ENCODE measurements around the gene ADCY3. TPM values are rescaled to one million over a fixed set of nuclear protein-coding genes. Genes with fewer than 3 reads are reported as not detected.

Gene ADCY3
- total and polyA plus RNA-seq, 2 experiments from 2014 or later, result 13.8 to 15.0 TPM

- no peaks in the 10 kb centered on the region for H3K4me1 ChIP-seq (ENCODE audit: insufficient read depth)
- H3K9me2 ChIP-seq (replicated peaks; ENCODE audit: insufficient read depth), result no peaks in the 10 kb centered on the region
- TF ChIP-seq EZH2phosphoT487 (IDR thresholded peaks at IDR 0.05; ENCODE audit: low read depth, severe bottlenecking, unreplicated experiment) (no peak), CTCF (IDR thresholded peaks at IDR 0.05; ENCODE audit: poor library complexity) (peak; percentile 33)
- DNase-seq (ENCODE audit: low spot score), result no peak
- peak overlapping the region; percentile 88 for H2AFZ ChIP-seq
- peak overlapping the region; percentile 96 for H3K4me2 ChIP-seq
- WGBS (ENCODE audit: low lambda C conversion rate, missing lambda C conversion rate), result 32% methylated on average over 13 of the region's 13 CpGs
- H3K27me3 ChIP-seq, result no peaks in the 10 kb centered on the region
- H4K20me1 ChIP-seq (ENCODE audit: insufficient read depth, poor library complexity, severe bottlenecking), result no peaks in the 10 kb centered on the region
- peak overlapping the region; percentile 75 for H3K4me3 ChIP-seq
- H3K27ac ChIP-seq, result no peak overlapping the region
- H3K9me3 ChIP-seq (ENCODE audit: low read depth), result no peaks in the 10 kb centered on the region
- no peaks in the 10 kb centered on the region for H3K36me3 ChIP-seq (replicated peaks; ENCODE audit: insufficient read depth, low read depth)
- no peaks in the 10 kb centered on the region for H3K79me2 ChIP-seq
Measured at GRCh38 chr2:24920809-24921441, 888 bp upstream of the ADCY3 start.

- WGBS (ENCODE audit: low lambda C conversion rate, missing lambda C conversion rate), result under 1% methylated on average over 50 of the region's 76 CpGs
- H3K36me3 ChIP-seq (replicated peaks; ENCODE audit: insufficient read depth, low read depth), result no peaks in the 10 kb centered on the region
- no peak for DNase-seq (ENCODE audit: low spot score)
- H3K4me1 ChIP-seq (ENCODE audit: insufficient read depth), result no peaks in the 10 kb centered on the region
- H4K20me1 ChIP-seq (ENCODE audit: insufficient read depth, poor library complexity, severe bottlenecking), result no peaks in the 10 kb centered on the region
- H3K27me3 ChIP-seq, result no peaks in the 10 kb centered on the region
- no peaks in the 10 kb centered on the region for H3K79me2 ChIP-seq
- H3K9me3 ChIP-seq (ENCODE audit: low read depth), result no peaks in the 10 kb centered on the region
- H3K4me3 ChIP-seq, result peak overlapping the region; percentile 45
- peak overlapping the region; percentile 64 for H2AFZ ChIP-seq
- peak overlapping the region; percentile 89 for H3K4me2 ChIP-seq
- no peaks in the 10 kb centered on the region for H3K9me2 ChIP-seq (replicated peaks; ENCODE audit: insufficient read depth)
- TF ChIP-seq CTCF (IDR thresholded peaks at IDR 0.05; ENCODE audit: poor library complexity), result no peak
- TF ChIP-seq EZH2 (IDR thresholded peaks at IDR 0.05; ENCODE audit: borderline replicate concordance), result no peak
- TF ChIP-seq EZH2phosphoT487 (IDR thresholded peaks at IDR 0.05; ENCODE audit: low read depth, severe bottlenecking, unreplicated experiment), result no peak
- peak overlapping the region; percentile 16 for H3K27ac ChIP-seq
Measured at GRCh38 chr2:24919506-24920097, 435 bp downstream of the ADCY3 start.

GRCh38 chr2:24919037-24919505 is 966 bp downstream of the ADCY3 start:
- Histone ChIP-seq H3K4me3 (peak overlapping the region; percentile 45), H4K20me1 (ENCODE audit: insufficient read depth, poor library complexity, severe bottlenecking) (no peaks in the 10 kb centered on the region), H3K27me3 (no peaks in the 10 kb centered on the region), H2AFZ (peak overlapping the region; percentile 64), H3K4me2 (peak overlapping the region; percentile 89), H3K9me3 (ENCODE audit: low read depth) (no peaks in the 10 kb centered on the region), H3K4me1 (ENCODE audit: insufficient read depth) (no peaks in the 10 kb centered on the region), H3K27ac (peak overlapping the region; percentile 16), H3K36me3 (replicated peaks; ENCODE audit: insufficient read depth, low read depth) (no peaks in the 10 kb centered on the region), H3K9me2 (replicated peaks; ENCODE audit: insufficient read depth) (no peaks in the 10 kb centered on the region), H3K79me2 (no peaks in the 10 kb centered on the region)
- 31% methylated on average over 13 of the region's 13 CpGs for WGBS (ENCODE audit: low lambda C conversion rate, missing lambda C conversion rate)
- TF ChIP-seq EZH2phosphoT487 (IDR thresholded peaks at IDR 0.05; ENCODE audit: low read depth, severe bottlenecking, unreplicated experiment), result no peak
- DNase-seq (ENCODE audit: low spot score), result peak; percentile 27

GRCh38 chr2:24918326-24919036 is 1.6 kb downstream of the ADCY3 start:
- H2AFZ ChIP-seq, result no peak overlapping the region
- DNase-seq (ENCODE audit: low spot score), result no peak
- peak overlapping the region; percentile 89 for H3K4me2 ChIP-seq
- H4K20me1 ChIP-seq (ENCODE audit: insufficient read depth, poor library complexity, severe bottlenecking), result no peaks in the 10 kb centered on the region
- H3K4me1 ChIP-seq (ENCODE audit: insufficient read depth), result no peaks in the 10 kb centered on the region
- H3K27me3 ChIP-seq, result no peaks in the 10 kb centered on the region
- H3K4me3 ChIP-seq, result no peak overlapping the region
- H3K79me2 ChIP-seq, result no peaks in the 10 kb centered on the region
- no peak overlapping the region for H3K27ac ChIP-seq
- H3K36me3 ChIP-seq (replicated peaks; ENCODE audit: insufficient read depth, low read depth), result no peaks in the 10 kb centered on the region
- no peaks in the 10 kb centered on the region for H3K9me2 ChIP-seq (replicated peaks; ENCODE audit: insufficient read depth)
- H3K9me3 ChIP-seq (ENCODE audit: low read depth), result no peaks in the 10 kb centered on the region
- no peak for TF ChIP-seq EZH2phosphoT487 (IDR thresholded peaks at IDR 0.05; ENCODE audit: low read depth, severe bottlenecking, unreplicated experiment)
- TF ChIP-seq EZH2 (IDR thresholded peaks at IDR 0.05; ENCODE audit: borderline replicate concordance), result no peak
- TF ChIP-seq CTCF (IDR thresholded peaks at IDR 0.05; ENCODE audit: poor library complexity), result no peak
- WGBS (ENCODE audit: low lambda C conversion rate, missing lambda C conversion rate), result 93% methylated on average over 42 of the region's 42 CpGs
